Vagina (tissue), 2 donors: ENCODE data around the gene HTT-AS.

Experiments
- CTCF ChIP-seq, 3 experiments: fragments of 450-650 bp in 2 of 3; fragments of 200-600 bp in 1 of 3; sonication (generic) in 1 of 3; IDR thresholded peaks; one replicate each; pipeline ENCODE4 v1.5.1; 2017 to 2019; ENCODE audit warnings: antibody characterized with exemption in 3 of 3, mild to moderate bottlenecking in 2 of 3, moderate library complexity in 2 of 3
- POLR2A ChIP-seq, 2 donors: fragments of 450-650 bp; IDR thresholded peaks; one replicate each; pipeline ENCODE4 v1.6.1; 2017; ENCODE audit warnings: antibody characterized with exemption in 2 of 2, mild to moderate bottlenecking in 2 of 2, moderate library complexity in 2 of 2
- POLR2AphosphoS5 ChIP-seq, 2 donors: sonication (generic); formaldehyde crosslinking; IDR thresholded peaks; one replicate each; pipeline ENCODE4 v1.9.0; 2017; ENCODE audit warnings: antibody characterized with exemption in 2 of 2, mild to moderate bottlenecking in 2 of 2, low read depth in 1 of 2; ENCODE audit not compliant: insufficient read depth in 1 of 2

GRCh38 chr4:3070709-3071500 is 3.4 kb downstream of the HTT-AS start:
- TF ChIP-seq CTCF (IDR thresholded peaks at IDR 0.05): no peak
- TF ChIP-seq POLR2A (IDR thresholded peaks at IDR 0.05): no peak
- TF ChIP-seq POLR2AphosphoS5 (IDR thresholded peaks at IDR 0.05; ENCODE audit: insufficient read depth in 1 of 2, low read depth in 1 of 2): no peak
